ENCODE results near the gene RAB25. TPM values are rescaled to one million over a fixed set of nuclear protein-coding genes. Genes with fewer than 3 reads are reported as not detected.

The RAB25 gene
- total RNA-seq, 1 experiment from 2014 or later: not detected

- H3K36me3 ChIP-seq (ENCODE audit: insufficient read depth, low read length): no peaks in the 10 kb centered on the region
Observed at GRCh38 chr1:156110252-156110651, 49.3 kb downstream of the RAB25 start.

DNA sequence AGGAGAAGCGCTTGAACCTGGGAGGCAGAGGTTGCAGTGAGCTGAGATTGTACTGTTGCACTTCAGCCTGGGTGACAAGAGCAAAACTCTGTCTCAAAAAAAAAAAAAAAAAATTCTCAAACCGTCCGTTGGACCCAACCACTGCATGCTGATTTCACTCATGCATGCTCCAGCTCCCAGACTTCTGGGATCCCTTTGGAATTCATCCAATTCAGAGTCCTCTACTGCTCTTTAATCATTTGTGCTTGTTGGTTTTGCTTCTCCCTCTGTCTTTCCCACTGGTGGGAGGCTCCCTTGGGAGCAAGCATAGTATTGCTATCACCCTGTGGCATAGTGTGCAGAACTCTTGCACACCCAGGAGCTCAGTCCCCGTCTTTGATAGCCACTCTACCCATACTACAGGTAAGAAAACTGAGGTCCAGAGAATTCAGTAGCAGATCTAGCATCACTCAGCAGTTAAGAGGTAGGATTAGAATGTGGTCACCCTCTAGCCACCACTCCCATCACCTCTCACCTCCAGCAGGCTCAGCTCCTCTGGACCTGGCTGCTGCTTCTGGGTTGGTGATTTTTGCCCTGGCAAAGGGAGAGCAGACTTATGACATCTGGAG lies 50.5 kb downstream of the RAB25 start:
- Histone ChIP-seq H3K27ac (ENCODE audit: low read length) (no peak overlapping the region), H3K36me3 (ENCODE audit: insufficient read depth, low read length) (no peaks in the 10 kb centered on the region), H3K79me2 (ENCODE audit: low read length) (no peaks in the 10 kb centered on the region), H3K9me2 (replicated peaks; ENCODE audit: insufficient read depth, low read length) (no peaks in the 10 kb centered on the region), H3K27me3 (ENCODE audit: low read length) (no peaks in the 10 kb centered on the region), H2AFZ (ENCODE audit: low read length) (no peak overlapping the region), H3K9ac (ENCODE audit: low read length) (no peak overlapping the region), H3K4me1 (ENCODE audit: low read length) (peaks cover 9% of the 10 kb centered on the region), H3K4me3 (ENCODE audit: low read length) (no peak overlapping the region), H3K4me2 (ENCODE audit: low read depth, low read length, poor library complexity, severe bottlenecking) (no peak overlapping the region), H3K9me3 (ENCODE audit: low read length) (no peaks in the 10 kb centered on the region), H4K20me1 (ENCODE audit: insufficient read depth, low read depth, low read length) (no peaks in the 10 kb centered on the region)
- DNase-seq: no peak

More at GRCh38 chr1:156110252-156110651, 49.3 kb downstream of the RAB25 start:
- Histone ChIP-seq H3K9me3 (ENCODE audit: low read length) (no peaks in the 10 kb centered on the region), H3K27ac (ENCODE audit: low read length) (no peak overlapping the region), H3K27me3 (ENCODE audit: low read length) (no peaks in the 10 kb centered on the region), H3K9me2 (replicated peaks; ENCODE audit: insufficient read depth, low read length) (no peaks in the 10 kb centered on the region), H3K4me2 (ENCODE audit: low read depth, low read length, poor library complexity, severe bottlenecking) (no peak overlapping the region), H3K4me1 (ENCODE audit: low read length) (peaks cover 20% of the 10 kb centered on the region), H2AFZ (ENCODE audit: low read length) (no peak overlapping the region), H3K9ac (ENCODE audit: low read length) (no peak overlapping the region), H3K4me3 (ENCODE audit: low read length) (no peak overlapping the region), H3K79me2 (ENCODE audit: low read length) (no peaks in the 10 kb centered on the region), H4K20me1 (ENCODE audit: insufficient read depth, low read depth, low read length) (no peaks in the 10 kb centered on the region)
- DNase-seq: no peak

GRCh38 chr1:156112276-156113137 lies 51.5 kb downstream of the RAB25 start:
- Histone ChIP-seq H3K4me3 (ENCODE audit: low read length) (no peak overlapping the region), H3K27me3 (ENCODE audit: low read length) (no peaks in the 10 kb centered on the region), H3K4me1 (ENCODE audit: low read length) (0 out of 2 replicates have a peak, but pooled peaks cover 2% of the 10 kb centered on the region), H3K9ac (ENCODE audit: low read length) (no peak overlapping the region), H2AFZ (ENCODE audit: low read length) (no peak overlapping the region), H4K20me1 (ENCODE audit: insufficient read depth, low read depth, low read length) (no peaks in the 10 kb centered on the region), H3K9me2 (replicated peaks; ENCODE audit: insufficient read depth, low read length) (no peaks in the 10 kb centered on the region), H3K4me2 (ENCODE audit: low read depth, low read length, poor library complexity, severe bottlenecking) (no peak overlapping the region), H3K27ac (ENCODE audit: low read length) (no peak overlapping the region), H3K36me3 (ENCODE audit: insufficient read depth, low read length) (no peaks in the 10 kb centered on the region), H3K79me2 (ENCODE audit: low read length) (no peaks in the 10 kb centered on the region), H3K9me3 (ENCODE audit: low read length) (no peaks in the 10 kb centered on the region)
- DNase-seq: no peak

GRCh38 chr1:156113282-156113950 lies 52.5 kb downstream of the RAB25 start:
- no peak overlapping the region for H2AFZ ChIP-seq (ENCODE audit: low read length)
- H3K9me2 ChIP-seq (replicated peaks; ENCODE audit: insufficient read depth, low read length): no peaks in the 10 kb centered on the region
- H3K4me1 ChIP-seq (ENCODE audit: low read length): 0 out of 2 replicates have a peak, but pooled peaks cover 2% of the 10 kb centered on the region
- H3K27ac ChIP-seq (ENCODE audit: low read length): no peak overlapping the region
- H3K9me3 ChIP-seq (ENCODE audit: low read length): no peaks in the 10 kb centered on the region
- H3K79me2 ChIP-seq (ENCODE audit: low read length): no peaks in the 10 kb centered on the region
- no peak overlapping the region for H3K4me2 ChIP-seq (ENCODE audit: low read depth, low read length, poor library complexity, severe bottlenecking)
- H3K9ac ChIP-seq (ENCODE audit: low read length): no peak overlapping the region
- no peaks in the 10 kb centered on the region for H3K36me3 ChIP-seq (ENCODE audit: insufficient read depth, low read length)
- H3K4me3 ChIP-seq (ENCODE audit: low read length): no peak overlapping the region
- no peaks in the 10 kb centered on the region for H4K20me1 ChIP-seq (ENCODE audit: insufficient read depth, low read depth, low read length)
- H3K27me3 ChIP-seq (ENCODE audit: low read length): no peaks in the 10 kb centered on the region
- DNase-seq: no peak

DNA sequence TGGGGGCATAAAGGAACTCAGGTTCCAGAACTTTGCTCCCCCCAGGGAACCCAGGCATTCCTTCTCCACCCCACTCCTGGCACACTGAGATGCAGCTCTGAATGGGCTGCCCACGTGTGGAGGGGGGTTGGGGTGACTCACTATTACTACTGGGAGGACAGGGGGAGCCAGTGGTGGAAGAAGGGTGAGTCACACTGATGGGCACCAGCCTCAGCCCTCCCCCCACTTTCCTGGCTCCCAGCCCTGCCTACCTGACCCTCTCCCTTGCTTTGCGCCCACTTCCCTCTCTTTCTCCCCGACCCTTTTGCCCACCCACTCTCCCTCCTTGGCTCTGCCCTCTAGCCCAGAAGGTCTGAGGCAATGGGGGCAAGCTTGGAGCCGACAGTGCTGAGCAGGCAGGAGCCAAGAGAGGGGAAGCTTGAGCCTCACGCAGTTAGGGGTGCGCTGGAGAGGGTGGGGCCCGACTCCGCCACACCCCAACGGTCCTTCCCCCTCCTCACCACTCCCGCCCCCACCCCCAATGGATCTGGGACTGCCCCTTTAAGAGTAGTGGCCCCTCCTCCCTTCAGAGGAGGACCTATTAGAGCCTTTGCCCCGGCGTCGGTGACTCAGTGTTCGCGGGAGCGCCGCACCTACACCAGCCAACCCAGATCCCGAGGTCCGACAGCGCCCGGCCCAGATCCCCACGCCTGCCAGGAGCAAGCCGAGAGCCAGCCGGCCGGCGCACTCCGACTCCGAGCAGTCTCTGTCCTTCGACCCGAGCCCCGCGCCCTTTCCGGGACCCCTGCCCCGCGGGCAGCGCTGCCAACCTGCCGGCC lies 53.4 kb downstream of the RAB25 start, which contains the start of gene LMNA:
LMNA (plus strand) TSS at position 611 of the 818 bp plus-strand sequence. CDS start 208 bp downstream, outside the sequence.
- Histone ChIP-seq H3K27ac (ENCODE audit: low read length) (no peak within 1 kb of the TSS), H3K4me2 (ENCODE audit: low read depth, low read length, poor library complexity, severe bottlenecking) (no peak within 1 kb of the TSS), H3K9me3 (ENCODE audit: low read length) (no peaks in the 10 kb centered on the region), H3K4me1 (ENCODE audit: low read length) (0 out of 2 replicates have a peak, but pooled peaks cover 2% of the 10 kb centered on the region), H3K4me3 (ENCODE audit: low read length) (no peak within 1 kb of the TSS), H3K9me2 (replicated peaks; ENCODE audit: insufficient read depth, low read length) (no peaks in the 10 kb centered on the region), H3K36me3 (ENCODE audit: insufficient read depth, low read length) (no peaks in the 10 kb centered on the region), H2AFZ (ENCODE audit: low read length) (no peak within 1 kb of the TSS), H3K27me3 (ENCODE audit: low read length) (no peaks in the 10 kb centered on the region), H3K9ac (ENCODE audit: low read length) (no peak within 1 kb of the TSS), H4K20me1 (ENCODE audit: insufficient read depth, low read depth, low read length) (no peaks in the 10 kb centered on the region), H3K79me2 (ENCODE audit: low read length) (no peaks in the 10 kb centered on the region)
- peak; percentile 41 for DNase-seq

- no peak overlapping the region for H2AFZ ChIP-seq (ENCODE audit: low read length)
- DNase-seq: no peak
Observed at GRCh38 chr1:156114919-156115513, 54.1 kb downstream of the RAB25 start.

GRCh38 chr1:156115514-156116374 lies 54.8 kb downstream of the RAB25 start:
- H3K4me2 ChIP-seq (ENCODE audit: low read depth, low read length, poor library complexity, severe bottlenecking): no peak overlapping the region
- no peak overlapping the region for H3K27ac ChIP-seq (ENCODE audit: low read length)
- no peak overlapping the region for H2AFZ ChIP-seq (ENCODE audit: low read length)

More at GRCh38 chr1:156114919-156115513, 54.1 kb downstream of the RAB25 start:
- Histone ChIP-seq H3K27ac (ENCODE audit: low read length) (no peak overlapping the region), H3K4me3 (ENCODE audit: low read length) (no peak overlapping the region), H3K9me3 (ENCODE audit: low read length) (no peaks in the 10 kb centered on the region), H3K36me3 (ENCODE audit: insufficient read depth, low read length) (no peaks in the 10 kb centered on the region), H3K9ac (ENCODE audit: low read length) (no peak overlapping the region), H3K79me2 (ENCODE audit: low read length) (no peaks in the 10 kb centered on the region), H3K27me3 (ENCODE audit: low read length) (no peaks in the 10 kb centered on the region), H3K9me2 (replicated peaks; ENCODE audit: insufficient read depth, low read length) (no peaks in the 10 kb centered on the region), H3K4me1 (ENCODE audit: low read length) (0 out of 2 replicates have a peak, but pooled peaks cover 2% of the 10 kb centered on the region), H4K20me1 (ENCODE audit: insufficient read depth, low read depth, low read length) (no peaks in the 10 kb centered on the region), H3K4me2 (ENCODE audit: low read depth, low read length, poor library complexity, severe bottlenecking) (no peak overlapping the region)

More at GRCh38 chr1:156115514-156116374, 54.8 kb downstream of the RAB25 start:
- Histone ChIP-seq H3K36me3 (ENCODE audit: insufficient read depth, low read length) (no peaks in the 10 kb centered on the region), H3K4me1 (ENCODE audit: low read length) (0 out of 2 replicates have a peak, but pooled peaks cover 2% of the 10 kb centered on the region), H3K9me2 (replicated peaks; ENCODE audit: insufficient read depth, low read length) (no peaks in the 10 kb centered on the region), H3K4me3 (ENCODE audit: low read length) (no peak overlapping the region), H3K9me3 (ENCODE audit: low read length) (no peaks in the 10 kb centered on the region), H4K20me1 (ENCODE audit: insufficient read depth, low read depth, low read length) (no peaks in the 10 kb centered on the region), H3K27me3 (ENCODE audit: low read length) (no peaks in the 10 kb centered on the region), H3K79me2 (ENCODE audit: low read length) (no peaks in the 10 kb centered on the region), H3K9ac (ENCODE audit: low read length) (no peak overlapping the region)
- no peak for DNase-seq
